Bronchial epithelial cell (primary cell): ENCODE results near the gene ZNF569. TPM values are rescaled to one million over a fixed set of nuclear protein-coding genes. Genes with fewer than 3 reads are reported as not detected.

Experiments used
- DNase-seq: peaks from one replicate; pipeline ENCODE4 v3.0.0-alpha.2; 2010; ENCODE audit warnings: low read depth
- FAIRE-seq: peaks from 2 replicates; lab custom pipeline; 2011; peaks lifted over from hg19 to GRCh38; lab: Jason Lieb, UNC
- H3K27me3 ChIP-seq: 2 replicates; pipeline ENCODE4 v1.5.1; 2011; ENCODE audit warnings: low read length; ENCODE audit not compliant: control insufficient read depth, insufficient read depth
- H3K36me3 ChIP-seq: 2 replicates; pipeline ENCODE4 v1.5.1; 2011; ENCODE audit warnings: low read length; ENCODE audit not compliant: control insufficient read depth, insufficient read depth
- H3K4me3 ChIP-seq: 2 replicates; pipeline ENCODE4 v1.5.1; 2011; ENCODE audit warnings: mild to moderate bottlenecking, low read depth, low read length, control low read depth
- total RNA-seq: library from RNA; depleted of rRNA; stranded (reverse); fragments of >200 nt; gene quantifications from 2 replicates; pipeline ENCODE4 v1.2.1, GENCODE V29; 2014
- TF ChIP-seq, protein P1 (sequence below): IDR thresholded peaks from 2 replicates; pipeline ENCODE4 v1.5.1; 2011; ENCODE audit warnings: mild to moderate bottlenecking, moderate library complexity, low read length, control low read depth, inconsistent platforms; ENCODE audit not compliant: insufficient read depth, severe bottlenecking

The ZNF569 gene
- total RNA-seq, 1 donor from 2014 or later: 2.6 TPM

DNA sequence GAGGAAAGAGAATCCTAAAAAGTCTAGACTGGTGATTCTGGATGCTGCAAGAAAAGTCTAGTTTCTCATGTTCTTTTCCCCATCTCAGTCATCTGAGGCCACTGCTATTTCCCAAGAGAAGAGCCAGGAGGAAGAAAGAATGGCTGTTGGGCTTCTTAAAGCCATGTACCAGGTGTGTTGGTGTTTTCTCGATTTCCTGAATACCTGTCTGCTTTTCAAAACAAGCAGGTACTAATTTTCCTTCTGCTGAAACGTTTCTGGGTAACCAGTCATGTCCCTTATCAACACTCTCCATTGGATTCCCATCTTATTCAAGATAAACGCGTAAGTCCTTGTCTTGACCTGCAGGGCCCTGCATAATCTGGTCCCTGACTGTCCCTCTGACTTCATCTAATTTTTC is 3.0 kb upstream of the ZNF569 start:
- TF ChIP-seq, protein P1, sequence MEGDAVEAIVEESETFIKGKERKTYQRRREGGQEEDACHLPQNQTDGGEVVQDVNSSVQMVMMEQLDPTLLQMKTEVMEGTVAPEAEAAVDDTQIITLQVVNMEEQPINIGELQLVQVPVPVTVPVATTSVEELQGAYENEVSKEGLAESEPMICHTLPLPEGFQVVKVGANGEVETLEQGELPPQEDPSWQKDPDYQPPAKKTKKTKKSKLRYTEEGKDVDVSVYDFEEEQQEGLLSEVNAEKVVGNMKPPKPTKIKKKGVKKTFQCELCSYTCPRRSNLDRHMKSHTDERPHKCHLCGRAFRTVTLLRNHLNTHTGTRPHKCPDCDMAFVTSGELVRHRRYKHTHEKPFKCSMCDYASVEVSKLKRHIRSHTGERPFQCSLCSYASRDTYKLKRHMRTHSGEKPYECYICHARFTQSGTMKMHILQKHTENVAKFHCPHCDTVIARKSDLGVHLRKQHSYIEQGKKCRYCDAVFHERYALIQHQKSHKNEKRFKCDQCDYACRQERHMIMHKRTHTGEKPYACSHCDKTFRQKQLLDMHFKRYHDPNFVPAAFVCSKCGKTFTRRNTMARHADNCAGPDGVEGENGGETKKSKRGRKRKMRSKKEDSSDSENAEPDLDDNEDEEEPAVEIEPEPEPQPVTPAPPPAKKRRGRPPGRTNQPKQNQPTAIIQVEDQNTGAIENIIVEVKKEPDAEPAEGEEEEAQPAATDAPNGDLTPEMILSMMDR: no peak
- Histone ChIP-seq H3K4me3 (no peak overlapping the region), H3K27me3 (no peaks in the 10 kb centered on the region), H3K36me3 (peaks cover 1% of the 10 kb centered on the region)
- FAIRE-seq (no peak), DNase-seq (no peak)

DNA sequence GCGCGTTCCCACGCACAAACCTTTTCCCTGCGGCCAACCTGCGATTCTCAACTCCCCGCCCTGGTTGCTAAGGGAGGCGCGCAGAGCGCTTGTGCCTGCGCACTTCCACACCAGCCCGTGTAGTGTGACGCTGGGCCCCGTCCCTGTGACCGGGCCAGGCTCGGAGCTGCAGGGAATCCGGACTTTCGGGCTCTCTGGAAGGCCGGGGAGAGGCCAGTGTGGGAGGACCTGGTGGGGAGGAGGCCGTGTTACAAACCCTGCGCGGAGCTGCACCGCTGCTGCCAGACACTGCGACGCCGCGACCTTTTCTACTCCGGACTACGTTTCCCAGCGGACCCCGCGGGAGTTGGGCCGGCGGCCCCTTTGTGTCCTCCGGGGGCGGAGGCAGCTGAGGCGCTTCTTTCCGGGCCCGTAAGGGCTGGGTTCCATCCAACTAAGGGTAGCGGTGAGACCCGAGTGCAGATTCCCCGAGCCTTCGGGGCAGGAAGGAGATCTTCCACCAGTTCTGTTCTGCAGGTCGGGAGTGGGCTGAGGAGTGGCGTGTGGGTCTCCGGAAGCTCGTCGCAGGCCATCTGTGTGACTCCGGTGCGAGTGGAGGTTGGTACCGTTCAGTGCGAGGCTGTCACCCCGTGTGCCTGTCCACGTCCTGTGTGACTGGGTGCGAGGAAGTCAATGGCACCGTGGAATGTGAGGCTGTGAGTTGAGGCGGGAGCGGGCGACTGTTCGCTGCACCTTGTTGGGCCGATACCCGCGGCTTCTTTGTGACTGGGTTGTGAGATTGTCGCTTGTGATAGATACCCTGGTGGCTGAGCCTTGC is 1.9 kb upstream of the ZNF569 start, which contains the start of gene ZNF570:
TSS of gene ZNF570 (plus strand) at position 396 of the 817 bp plus-strand sequence. CDS start 999 bp downstream, outside the sequence.
- H3K36me3 ChIP-seq: peaks cover 3% of the 10 kb centered on the region
- TF ChIP-seq, protein P1: no peak
- H3K27me3 ChIP-seq: no peaks in the 10 kb centered on the region
- H3K4me3 ChIP-seq: peak within 1 kb of the TSS; percentile 77
- FAIRE-seq: peak; percentile 47
- peak; percentile 67 for DNase-seq

DNA sequence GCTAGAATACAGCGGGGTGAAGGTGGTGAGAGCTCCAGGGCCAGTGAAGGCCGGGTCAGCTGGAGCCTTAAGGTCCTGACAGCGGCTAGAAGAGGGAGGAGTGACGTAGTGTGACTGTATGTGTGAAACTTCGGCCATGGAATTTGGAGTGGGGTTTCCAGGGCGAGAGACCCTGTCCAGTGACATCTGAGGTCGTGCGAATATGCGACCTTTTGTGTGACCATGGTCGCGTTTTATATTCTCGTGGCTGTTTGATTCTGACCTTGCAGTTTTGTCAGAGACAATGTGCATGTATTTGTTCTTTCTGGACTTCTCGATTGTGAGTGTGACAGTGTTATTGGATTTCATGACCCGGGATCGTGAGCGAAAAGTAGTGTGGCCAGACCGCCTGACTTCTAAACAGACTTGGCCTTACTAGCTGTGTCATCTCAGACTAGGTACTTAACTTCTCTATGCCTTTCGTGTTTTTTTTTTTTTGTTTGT is 405 bp upstream of the ZNF569 start:
- H3K36me3 ChIP-seq: peaks cover 3% of the 10 kb centered on the region
- H3K4me3 ChIP-seq: peak overlapping the region; percentile 74
- TF ChIP-seq, protein P1: no peak
- peak; percentile 2 for DNase-seq
- peak; percentile 7 for FAIRE-seq
- no peaks in the 10 kb centered on the region for H3K27me3 ChIP-seq

DNA sequence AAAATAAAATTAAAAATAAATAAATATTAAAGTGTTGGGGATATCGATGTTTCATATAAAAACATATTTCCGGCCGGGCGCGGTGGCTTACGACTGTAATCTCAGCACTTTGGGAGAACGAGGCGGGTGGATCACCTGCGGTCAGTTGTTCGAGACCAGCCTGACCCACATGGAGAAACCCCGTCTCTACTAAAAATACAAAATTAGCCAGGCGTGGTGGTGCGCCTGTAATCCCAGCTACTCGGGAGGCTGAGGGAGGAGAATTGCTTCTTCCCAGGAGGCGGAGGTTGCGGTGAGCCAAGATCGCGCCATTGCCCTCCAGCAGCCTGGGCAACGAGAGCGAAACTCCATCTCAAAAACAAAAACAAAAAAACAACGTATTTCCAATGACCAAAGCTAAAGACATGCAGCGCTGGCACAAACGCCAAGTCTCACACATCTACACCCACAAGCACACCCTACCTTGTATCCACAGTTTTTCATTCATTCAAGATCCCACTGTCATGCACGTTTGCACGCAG is 907 bp downstream of the ZNF569 start:
- FAIRE-seq (no peak), DNase-seq (no peak)
- H3K36me3 ChIP-seq: peaks cover 3% of the 10 kb centered on the region
- H3K27me3 ChIP-seq: no peaks in the 10 kb centered on the region
- peak overlapping the region; percentile 74 for H3K4me3 ChIP-seq
- TF ChIP-seq, protein P1: no peak

DNA sequence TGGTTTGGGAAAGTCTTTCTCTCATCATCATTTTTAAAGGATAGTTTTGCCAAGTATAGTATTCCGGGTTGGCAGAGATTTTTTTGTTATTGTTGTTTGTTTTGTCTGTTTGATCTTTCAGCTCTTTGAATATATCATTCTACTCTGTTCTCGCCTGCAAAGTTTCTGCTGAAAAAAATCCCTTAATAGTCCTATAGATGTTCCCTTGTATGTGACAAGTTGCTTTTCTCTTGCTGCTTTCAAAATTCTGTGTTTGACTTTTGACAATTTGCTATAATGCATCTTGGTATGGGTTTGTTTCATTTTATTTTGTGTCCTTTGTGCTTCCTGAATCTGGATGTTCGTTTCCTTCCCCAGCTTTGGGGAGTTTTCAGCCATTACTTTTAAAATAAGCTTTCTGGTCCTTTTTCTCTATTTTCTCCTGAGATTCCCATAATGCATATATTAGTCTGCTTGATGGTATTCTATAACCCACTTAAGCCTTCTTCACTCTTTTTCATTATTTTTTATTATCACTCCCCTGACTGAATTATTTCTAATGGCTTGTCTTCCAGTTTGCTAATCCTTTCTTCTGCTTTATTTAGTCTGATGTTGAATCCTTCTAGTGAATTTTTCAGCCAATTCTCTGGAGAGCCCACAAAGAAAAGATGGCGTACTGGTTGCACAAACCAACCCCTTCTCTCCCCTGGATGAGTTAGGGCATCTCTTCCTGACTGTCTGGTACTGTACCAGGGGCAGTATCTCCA is 14.6 kb downstream of the ZNF569 start:
- DNase-seq (no peak), FAIRE-seq (no peak)
- H3K36me3 ChIP-seq: no peaks in the 10 kb centered on the region
- TF ChIP-seq, protein P1: no peak
- H3K4me3 ChIP-seq: no peak overlapping the region
- no peaks in the 10 kb centered on the region for H3K27me3 ChIP-seq
